HG03196 (cell line): ENCODE data around the gene GRB2.
"Not testable (repeated sequence)": the region's sequence is repeated elsewhere in the genome, so short reads cannot be mapped to it uniquely, and the experiment has no call there.

Experiments
- ATAC-seq: cut with Tn5 transposase; IDR thresholded peaks from one replicate; pipeline ENCODE4 v1.9.1; 2021; ENCODE audit not compliant: unreplicated experiment

The GRB2 gene

DNA sequence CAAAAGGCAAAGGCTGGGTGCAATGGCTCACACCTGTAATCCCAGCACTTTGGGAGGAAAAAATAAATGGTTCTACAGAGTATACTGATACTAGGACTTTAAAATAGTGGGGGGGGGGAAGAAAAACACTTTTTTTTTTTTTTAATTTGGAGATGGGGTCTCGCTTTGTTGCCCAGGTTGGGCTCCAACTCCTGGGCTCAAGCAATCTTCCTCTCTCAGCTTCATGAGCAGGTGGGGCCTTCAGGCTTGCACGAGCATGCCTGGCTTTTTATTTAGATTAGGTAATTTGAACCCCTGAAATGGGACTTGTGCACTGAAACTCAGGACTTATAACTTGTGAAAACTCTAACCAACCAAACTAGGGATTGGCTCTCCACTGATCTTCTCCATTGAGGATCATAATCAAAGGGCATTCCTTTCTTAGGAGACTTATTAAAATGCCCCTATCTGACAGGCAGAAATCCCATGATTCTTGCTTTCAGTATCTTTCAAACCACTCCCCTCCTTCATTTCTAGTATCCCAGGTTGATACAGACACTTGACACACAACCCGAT lies 16.9 kb downstream of the GRB2 start:
- ATAC-seq: no peak

DNA sequence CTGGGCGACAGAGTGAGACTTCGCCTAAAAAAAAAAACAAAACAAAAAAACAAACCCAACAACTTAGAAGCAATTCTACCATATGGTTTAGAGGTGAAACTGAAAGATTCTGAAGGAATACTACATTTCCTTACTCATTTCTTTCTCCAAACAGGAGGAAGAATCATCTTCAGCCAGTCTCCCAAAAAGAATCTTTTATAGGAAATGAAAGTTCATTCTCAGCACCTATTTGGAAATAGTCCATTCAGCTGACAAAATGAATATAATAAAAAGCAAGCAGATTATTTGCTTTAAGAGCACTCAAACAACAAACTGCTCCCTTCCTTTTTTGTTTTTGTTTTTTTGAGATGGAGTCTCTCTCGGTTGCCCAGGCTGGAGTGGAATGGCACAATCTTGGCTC lies 17.7 kb downstream of the GRB2 start:
- no peak for ATAC-seq

DNA sequence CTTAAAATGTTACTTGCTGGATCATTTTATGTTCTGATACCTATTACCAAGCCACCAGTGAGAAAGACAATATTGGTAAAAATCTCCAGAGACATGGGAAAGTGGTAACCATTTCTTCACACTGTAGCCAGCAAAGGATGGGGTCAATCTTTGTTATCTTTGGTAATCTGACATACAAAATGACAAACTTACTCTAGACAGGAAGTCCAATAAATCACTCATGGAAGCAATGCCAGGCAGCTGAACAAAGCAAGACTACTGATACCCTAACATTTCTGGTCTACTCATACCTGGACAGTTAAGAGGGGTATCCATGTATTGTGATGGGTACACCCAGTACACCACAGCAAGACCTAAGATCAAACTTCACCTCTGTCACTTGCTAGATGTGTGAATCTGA lies 19.0 kb downstream of the GRB2 start:
- ATAC-seq: no peak

DNA sequence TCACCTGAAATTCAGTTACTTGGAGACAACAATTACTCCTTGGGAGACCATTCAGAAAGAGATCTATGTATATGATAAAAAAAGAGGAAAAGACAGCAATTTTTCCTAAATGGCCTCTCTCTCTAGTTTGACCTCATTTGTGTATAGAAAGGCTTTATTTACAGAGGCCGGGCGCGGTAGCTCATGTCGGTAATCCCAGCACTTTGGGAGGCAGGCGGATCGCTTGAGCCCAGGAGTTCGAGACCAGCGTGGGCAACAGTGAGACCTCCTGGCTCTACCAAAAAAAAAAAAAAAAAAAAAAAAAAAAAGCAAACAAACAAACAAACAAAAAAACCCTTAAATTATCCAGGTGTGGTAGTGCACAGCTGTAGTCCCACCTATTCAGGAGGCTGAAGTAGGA lies 20.7 kb downstream of the GRB2 start:
- ATAC-seq: no peak

DNA sequence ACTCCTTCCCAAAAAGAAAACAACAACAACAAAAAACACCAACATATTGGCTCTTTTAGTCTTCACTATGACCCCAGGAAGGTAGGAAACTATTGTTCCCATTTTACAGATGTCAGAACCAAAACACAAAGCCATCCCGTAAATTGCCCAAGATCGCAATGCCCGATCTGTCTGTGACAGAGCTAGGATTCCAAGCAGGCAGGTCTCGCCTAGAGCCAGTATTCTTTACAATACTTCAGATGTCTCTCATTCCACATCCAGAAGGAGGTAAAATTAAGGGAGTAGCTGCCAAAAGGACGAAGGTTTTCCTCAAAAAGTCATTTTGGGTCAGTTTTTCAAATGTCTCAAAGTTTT lies 21.7 kb downstream of the GRB2 start:
- ATAC-seq: no peak

DNA sequence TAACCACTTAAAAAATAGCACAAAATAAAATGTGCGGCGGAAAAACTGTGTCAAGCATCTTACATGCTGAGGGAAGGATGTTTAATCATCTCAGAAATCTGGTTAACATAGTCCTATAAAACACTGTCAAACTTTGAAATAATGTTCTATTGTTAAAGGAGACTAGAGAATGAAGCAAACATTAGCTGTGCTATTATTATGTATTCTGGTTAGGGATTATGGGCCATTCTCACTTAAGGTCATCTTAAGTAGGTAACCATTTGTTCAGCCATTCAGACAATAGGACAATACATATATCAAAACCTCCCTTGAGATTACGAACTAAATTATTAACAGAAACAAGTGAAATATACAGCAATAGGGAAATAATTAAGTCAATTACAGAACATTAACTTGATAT lies 24.7 kb downstream of the GRB2 start:
- ATAC-seq: no peak

DNA sequence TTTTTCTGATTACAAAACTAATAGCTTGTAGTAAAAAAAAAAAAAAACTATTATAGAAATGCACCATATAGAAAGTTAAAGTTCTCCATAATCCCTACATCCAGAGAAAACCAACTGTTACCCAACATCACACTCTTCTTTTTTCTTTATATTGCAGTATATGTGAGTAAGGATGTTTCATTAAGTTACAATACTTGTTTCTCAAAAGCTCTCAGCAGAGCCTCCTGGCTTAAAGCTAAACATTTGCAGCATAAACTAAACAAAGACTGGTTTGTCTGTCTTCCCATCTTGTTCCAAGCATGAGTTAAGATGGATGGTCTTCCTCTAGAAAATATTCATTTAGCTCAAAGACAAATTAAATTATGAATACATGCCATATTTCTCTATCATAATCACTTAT lies 25.2 kb downstream of the GRB2 start:
- no peak for ATAC-seq

DNA sequence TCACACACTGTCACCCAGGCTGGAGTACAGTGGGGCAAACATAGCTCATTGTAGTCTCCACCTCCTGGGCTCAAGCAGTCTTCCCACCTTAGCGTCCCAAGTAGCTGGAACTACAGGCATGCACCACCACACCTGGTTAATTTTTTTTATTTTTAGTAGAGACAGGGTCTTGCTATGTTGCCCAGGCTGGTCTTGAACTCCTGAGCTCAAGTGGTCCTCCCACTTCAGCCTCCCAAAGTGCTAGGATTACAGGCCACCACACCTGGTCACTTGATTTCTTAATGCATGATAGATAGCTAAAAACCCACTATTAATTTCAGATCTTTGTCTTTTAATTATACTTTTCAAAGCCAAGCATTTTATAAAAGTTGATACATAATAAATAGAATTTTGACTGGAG lies 26.1 kb downstream of the GRB2 start:
- not testable (repeated sequence) for ATAC-seq

DNA sequence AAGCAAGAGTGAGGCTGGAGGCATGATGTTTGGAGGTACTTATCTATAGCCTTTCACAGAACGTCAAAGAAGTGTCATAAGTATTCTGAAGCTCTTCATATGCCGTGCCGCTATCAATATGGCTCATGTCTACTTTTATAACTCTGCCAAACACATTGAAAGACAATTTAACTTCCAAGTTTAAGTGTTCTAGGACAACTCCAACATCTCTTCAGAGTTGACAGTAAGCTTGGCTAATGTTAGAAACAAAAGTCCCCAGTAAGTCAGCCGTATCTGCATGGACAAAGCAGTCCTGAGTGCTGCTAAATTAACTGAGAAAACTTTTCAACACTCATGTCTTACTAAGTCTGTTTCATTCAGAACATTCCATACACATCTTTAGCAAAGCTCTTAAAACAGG lies 32.2 kb downstream of the GRB2 start:
- ATAC-seq: no peak

DNA sequence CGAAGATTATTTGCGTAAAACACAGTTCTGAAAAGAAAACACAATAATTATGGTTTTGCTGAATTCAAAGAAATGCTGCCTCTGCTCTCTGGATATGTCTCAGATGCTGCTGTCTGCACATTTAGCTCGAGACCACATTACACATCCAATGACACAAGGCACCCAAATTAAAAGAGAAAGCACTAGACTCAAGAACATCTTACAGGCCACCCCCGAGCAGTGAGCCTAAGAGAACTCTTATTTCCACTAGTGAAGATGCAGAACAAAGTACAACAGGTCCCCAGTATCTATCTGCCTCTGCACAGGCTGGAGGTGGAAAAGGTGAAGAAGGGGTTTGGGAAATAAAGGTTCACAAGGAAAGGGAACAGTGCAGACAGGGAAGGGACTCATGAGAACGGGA lies 33.5 kb downstream of the GRB2 start:
- no peak for ATAC-seq

DNA sequence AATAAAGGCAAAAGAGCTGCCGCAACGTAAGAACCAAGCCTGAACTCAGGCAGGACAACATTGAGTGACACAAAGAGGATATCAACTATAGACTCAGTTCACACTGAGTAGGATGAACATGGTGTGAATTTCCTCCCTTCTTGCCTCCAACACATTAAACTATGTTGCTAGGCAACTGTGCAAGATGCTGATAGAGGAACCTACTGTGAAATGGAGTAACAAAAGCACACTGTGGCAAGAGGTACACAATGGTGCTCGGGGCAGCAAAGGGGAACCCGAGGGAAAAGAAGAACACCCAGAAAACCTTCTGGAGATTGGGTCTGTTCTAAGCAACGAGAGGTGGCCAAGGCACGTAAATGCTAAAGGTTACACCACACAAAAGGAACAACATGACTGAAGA lies 34.1 kb downstream of the GRB2 start:
- ATAC-seq: no peak

DNA sequence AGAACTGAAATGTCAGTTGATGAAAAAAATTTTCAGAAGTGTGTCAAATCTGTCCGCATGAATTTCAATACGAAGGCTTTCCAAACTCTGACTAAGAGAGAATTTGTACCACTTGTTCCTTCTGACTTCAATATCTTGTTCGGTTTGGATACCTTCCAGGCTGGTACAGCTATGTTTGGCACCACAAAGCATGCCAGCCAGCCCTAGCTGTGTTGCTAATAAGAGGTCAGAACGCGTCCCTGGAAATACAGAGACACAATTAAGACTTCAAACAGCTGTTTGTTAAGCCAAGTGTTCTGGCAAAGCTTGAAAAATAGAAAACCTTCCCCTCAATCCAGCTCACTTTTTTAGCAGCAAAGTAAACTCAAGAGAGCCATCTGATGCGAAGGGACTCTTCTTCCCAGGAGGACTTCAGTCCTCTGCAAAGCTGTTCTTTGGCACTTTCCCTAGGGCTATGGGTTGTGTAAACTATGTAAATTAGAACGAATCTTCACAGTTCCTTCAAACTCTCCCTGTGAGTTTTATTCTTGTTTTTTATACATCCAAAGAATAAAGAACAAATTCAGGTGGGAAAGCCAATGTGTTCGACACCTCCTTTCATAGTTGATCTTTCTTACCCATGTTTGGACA lies 35.1 kb downstream of the GRB2 start:
- ATAC-seq: no peak

DNA sequence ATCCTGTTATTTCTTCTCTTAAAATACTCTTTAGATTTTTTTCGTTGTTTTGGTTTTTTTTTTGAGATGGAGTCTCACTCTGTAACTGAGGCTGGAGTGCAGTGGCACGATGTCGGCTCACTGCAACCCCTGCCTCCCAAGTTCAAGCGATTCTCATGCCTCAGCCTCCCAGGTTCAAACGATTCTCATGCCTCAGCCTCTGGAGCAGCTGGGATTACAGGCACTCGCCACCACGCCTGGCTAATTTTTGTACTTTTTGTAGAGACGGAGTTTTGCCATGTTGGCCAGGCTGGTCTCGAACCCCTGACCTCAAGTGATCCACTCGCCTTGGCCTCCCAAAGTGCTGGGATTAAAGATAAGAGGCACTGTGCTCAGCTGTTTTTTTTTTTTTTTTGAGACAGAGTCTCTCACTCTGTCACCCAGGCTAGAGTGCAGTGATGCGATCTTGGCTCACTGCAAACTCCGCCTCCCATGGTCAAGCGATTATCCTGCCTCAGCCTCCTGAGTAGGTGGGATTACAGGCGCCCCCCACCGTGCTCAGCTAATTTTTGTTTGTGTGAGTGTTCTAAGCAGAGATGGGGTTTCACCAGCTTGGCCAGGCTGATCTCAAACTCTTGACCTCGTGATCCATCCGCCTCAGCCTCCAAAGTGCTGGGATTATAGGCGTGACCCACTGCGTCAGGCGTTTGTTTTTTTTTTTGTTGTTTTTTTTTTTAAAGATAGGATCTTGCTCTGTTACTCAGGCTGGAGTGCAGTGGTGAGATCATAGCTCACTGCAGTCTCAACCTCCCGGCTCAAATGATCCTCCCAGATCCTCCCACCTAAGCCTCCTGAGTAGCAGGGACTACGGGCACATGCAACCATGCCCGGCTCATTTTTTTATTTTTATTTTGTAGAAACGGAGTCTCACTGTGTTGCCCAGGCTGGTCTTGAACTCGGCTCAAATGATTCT lies 37.4 kb downstream of the GRB2 start:
- not testable (repeated sequence) for ATAC-seq

DNA sequence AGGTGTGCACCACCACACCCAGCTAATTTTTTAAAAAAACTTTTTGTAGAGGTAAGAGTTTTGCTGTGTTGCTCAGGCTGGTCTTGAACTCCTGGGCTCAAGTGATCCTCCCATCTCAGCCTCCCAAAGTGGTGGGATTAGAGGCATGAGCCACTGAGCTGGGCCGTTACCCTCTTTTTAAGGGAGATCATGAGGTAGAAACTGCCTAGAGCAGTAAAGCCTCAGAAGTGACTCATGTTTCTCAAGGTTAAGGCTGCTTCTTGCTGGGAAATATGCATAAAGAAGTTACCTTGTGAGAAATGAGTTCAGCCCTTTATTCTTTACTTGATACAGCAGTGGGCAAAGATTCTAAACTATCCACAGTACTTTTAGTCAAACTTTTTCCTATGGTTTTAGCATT lies 38.2 kb downstream of the GRB2 start:
- ATAC-seq: no peak

DNA sequence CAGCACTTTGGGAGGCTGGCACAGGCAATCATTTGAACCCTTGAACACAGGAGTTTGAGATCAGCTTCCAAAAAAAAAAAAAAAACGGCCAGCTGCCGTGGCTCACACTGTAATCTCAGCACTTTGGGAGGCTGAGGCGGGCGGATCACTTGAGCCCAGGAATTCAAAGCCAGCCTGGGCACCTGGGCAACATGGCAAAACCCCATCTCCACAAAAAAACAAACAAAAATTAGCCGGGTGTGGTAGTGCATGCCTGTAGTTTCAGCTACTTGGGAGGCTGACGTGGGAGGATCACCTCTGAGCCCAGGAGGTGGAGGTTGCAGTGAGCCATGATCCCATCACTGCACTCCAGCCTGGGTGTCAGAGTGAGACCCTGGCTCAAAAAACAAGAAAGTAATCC lies 39.0 kb downstream of the GRB2 start:
- ATAC-seq: no peak

DNA sequence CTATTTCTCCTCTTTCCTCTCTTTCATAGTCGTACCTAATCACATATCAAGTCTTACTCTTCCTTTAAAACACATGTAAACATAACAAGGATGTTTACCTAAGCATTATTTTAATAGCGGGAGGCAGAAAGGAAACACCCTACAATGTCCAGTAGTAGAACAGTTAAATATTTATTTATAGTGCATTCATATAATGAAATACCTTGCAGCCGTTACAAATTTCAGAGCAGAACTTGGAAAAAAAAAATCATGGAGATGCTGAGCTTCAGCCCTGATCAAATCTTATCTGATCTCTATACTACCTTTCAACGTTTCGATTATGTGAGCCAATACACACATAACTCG lies 39.6 kb downstream of the GRB2 start:
- no peak for ATAC-seq

DNA sequence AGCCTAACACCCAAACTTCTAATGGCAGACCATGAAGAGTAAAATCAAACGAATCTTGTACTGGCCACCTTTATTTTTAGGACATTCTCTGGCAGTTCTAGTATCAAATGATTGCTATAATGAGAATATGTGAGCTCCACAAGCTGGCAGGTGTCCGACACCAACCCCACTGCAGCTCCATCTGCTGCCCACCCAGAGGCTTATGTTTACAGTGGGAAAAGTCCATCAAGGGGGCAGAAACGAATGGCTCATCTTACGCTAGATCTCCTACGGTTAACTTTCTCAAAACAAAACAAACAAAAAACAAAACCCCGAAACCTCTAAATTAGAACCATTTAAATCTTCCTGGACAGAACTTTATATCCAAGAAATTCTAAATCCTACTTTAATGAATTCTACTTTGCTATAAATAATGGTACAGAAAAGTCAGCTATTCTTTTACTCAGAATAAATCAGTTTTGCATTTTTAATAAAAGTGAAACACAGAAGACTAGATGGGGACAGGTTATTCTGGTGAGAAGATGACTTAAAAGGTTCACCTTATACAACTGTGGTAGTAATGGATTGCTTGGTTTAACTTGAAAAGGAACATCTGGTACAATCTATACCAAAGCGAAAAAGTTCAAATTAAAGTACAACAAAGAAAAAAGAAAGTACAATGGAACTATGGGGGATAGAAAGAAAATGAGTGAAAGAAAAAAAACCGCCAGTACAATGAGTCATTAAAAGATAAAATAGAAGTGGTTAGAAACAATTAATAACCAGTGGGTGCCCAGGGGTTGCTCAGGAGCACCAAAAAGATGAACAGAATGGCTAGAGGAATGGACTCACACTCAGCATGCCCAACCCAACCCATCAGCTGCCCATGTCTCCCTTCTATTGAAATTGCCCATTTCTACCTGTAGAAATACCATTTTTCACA lies 40.2 kb downstream of the GRB2 start:
- no peak for ATAC-seq

DNA sequence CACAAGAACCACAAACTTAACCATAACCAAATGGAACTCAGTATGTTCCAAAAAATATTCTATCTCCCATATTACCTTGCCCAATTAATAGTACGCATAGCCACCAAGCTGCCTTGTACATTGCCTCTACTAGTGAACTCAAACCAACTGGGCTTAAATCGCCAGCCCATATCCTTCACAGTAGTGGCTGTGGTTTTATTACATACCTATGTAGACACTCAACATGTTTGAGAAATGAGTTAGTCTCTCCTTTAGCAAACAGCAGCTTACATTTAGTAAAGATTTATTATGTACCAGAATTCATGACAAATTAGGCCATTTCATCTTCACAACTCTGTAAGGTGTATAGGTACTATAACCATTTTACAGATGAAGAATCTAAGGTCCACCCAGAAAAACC lies 41.4 kb downstream of the GRB2 start:
- no peak for ATAC-seq

DNA sequence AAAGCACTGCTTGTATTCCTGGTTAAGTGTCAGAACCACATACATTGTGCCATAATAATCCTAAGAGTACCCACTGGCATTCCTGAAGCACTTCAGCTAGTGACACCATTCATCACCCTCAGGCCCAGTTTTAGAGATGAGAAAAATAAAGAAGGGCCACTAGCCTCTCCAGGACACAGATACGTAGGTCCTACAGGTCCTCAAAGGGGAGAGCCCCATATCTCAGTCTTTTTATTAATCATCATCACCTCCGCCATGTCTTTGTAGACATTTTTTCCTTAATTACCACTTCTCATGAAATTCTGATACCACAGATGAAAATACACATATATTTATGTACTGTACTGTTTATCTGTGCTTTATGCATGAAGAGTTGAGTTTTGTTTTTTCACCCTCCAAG lies 43.5 kb downstream of the GRB2 start:
- ATAC-seq: no peak

DNA sequence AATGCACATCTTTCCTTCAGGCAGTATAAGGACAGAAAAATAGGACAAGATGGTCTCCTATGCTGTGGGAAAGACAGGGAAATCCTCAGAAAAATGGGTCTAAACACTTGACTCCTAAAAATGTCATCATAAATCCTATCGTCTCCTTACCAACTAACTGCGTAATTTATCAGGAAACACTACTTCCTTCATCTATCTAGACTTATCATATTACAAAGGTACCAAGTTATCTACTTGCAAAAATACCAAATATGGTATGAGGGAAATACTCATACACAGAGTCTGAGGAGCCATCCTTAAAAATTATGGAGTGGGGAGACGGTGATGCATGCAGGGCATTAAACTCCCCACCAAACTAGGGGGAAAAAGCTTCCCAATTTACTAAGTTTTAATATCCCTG lies 44.1 kb downstream of the GRB2 start:
- ATAC-seq: no peak

DNA sequence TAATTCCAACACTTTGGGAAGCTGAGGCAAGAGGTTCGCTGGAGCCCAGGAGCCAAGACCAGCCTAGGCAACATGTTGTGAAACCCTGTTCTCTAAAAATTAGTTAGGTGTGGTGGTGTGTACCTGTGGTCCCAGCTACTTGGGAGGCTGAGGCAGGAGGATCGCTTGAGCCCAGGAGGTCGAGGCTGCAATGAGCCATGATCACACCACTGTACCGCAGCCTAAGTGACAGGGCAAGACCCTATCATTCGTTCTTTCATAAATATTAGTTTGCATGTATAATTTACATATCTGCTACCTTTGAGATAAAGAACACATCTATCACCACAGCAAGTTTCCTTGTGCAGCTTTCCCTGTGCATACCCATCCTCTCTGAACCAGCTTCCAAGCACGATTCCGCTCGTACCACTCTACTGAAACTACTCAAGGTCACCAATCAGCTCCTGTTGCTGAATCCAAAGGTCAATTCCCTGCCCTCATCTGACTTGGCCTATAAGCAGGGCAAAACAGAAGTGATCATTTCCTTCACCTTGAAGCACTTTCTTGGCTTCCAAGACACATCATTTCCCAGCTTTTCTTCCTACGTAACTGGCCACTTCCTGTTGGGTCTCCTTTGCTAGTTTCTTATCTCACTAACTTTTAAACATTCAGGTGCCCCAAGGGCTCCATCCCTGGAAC lies 49.1 kb downstream of the GRB2 start:
- ATAC-seq: no peak
